ENCODE measurements around the gene ANKRD34A. TPM values are rescaled to one million over a fixed set of nuclear protein-coding genes. Genes with fewer than 3 reads are reported as not detected.

ANKRD34A gene
- total and polyA plus RNA-seq, 4 donors: 0.06 to 0.17 (median 0.13) TPM; not detected in 1

GRCh38 chr1:145955436-145955835 is 8.9 kb downstream of the ANKRD34A start:
- TF ChIP-seq ZBTB33 (IDR thresholded peaks at IDR 0.05) (no peak), CTCF (IDR thresholded peaks at IDR 0.05; ENCODE audit: low read depth, low read length, missing input control) (no peak), FOXA2 (IDR thresholded peaks at IDR 0.05) (no peak), FOXA1 (IDR thresholded peaks at IDR 0.05) (no peak), RAD21 (IDR thresholded peaks at IDR 0.05) (no peak), TAF1 (conservative IDR thresholded peaks at IDR 0.05) (no peak), HNF4G (IDR thresholded peaks at IDR 0.05) (no peak), REST (IDR thresholded peaks at IDR 0.05) (no peak), MAX (IDR thresholded peaks at IDR 0.05) (no peak), HNF4A (conservative IDR thresholded peaks at IDR 0.05) (no peak), ATF3 (IDR thresholded peaks at IDR 0.05) (no peak), GABPA (IDR thresholded peaks at IDR 0.05 in 1 of 2, conservative IDR thresholded peaks at IDR 0.05 in 1 of 2) (no peak), RXRA (IDR thresholded peaks at IDR 0.05) (no peak), NR2F2 (IDR thresholded peaks at IDR 0.05) (no peak), YY1 (IDR thresholded peaks at IDR 0.05) (no peak), SP1 (IDR thresholded peaks at IDR 0.05) (no peak), EGR1 (IDR thresholded peaks at IDR 0.05; ENCODE audit: low read depth in 2 of 2) (no peak), JUND (IDR thresholded peaks at IDR 0.05) (no peak)

More at GRCh38 chr1:145955436-145955835, 8.9 kb downstream of the ANKRD34A start:
- Histone ChIP-seq H3K27me3 (ENCODE audit: control insufficient read depth in 4 of 4, insufficient read depth in 4 of 4, low read length in 3 of 4) (no peaks in the 10 kb centered on the region), H3K4me1 (ENCODE audit: control insufficient read depth in 4 of 4, insufficient read depth in 4 of 4, low read length in 3 of 4) (peaks cover 8 to 49% (median 36%) of the 10 kb centered on the region in 4 donors), H3K4me3 (ENCODE audit: low read depth in 1 of 3, low read length in 3 of 3) (no peak overlapping the region), H3K27ac (ENCODE audit: low read depth in 1 of 2, low read length in 2 of 2) (no peak overlapping the region), H3K36me3 (ENCODE audit: control insufficient read depth in 4 of 4, insufficient read depth in 3 of 4, low read depth in 1 of 4, low read length in 3 of 4) (no peaks in the 10 kb centered on the region), H3K9ac (ENCODE audit: low read depth in 1 of 2, low read length in 2 of 2) (no peak overlapping the region), H3K9me3 (ENCODE audit: control insufficient read depth in 4 of 4, low read length in 3 of 4) (no peaks in the 10 kb centered on the region)
- DNase-seq (ENCODE audit: low spot score): no peak
- WGBS: 48% methylated on average over 2 of the region's 2 CpGs

Measured in liver (tissue), 9 donors.